ENCODE data around the gene ZDHHC8. TPM values are rescaled to one million over a fixed set of nuclear protein-coding genes. Genes with fewer than 3 reads are reported as not detected.

The ZDHHC8 gene
- total RNA-seq, 3 donors from 2014 or later = 27.7 to 53.0 (median 42.2) TPM

DNA sequence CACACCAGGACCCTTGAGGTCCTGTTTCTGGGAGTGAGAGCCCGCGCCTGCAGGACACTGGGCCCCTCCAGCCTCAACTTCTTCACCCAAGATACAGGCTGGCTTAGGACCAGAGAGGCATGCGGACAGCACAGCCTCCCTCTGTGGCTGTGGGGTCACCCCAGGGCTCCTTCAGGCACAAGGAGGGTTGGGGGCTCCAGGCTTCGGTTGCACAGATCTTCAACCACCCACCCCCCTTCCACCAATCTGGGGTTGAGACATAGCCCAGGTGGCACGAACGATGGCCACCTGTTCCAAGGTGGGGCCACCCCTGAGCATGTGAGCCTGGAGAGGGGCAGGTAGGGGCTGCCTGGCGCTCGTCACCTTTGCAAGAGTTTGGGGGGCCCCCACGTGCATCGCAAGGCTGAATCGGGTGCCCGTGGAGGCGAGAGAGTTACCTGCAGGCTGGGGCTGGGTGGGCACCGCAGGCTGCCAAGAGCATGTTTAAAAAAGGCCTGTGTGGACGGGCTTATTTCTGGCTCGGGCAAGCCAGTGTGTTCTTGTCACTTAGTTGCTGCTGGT lies 1.2 kb downstream of the ZDHHC8 start:
- DNase-seq (no peak), ATAC-seq (no peak)
- Histone ChIP-seq H3K4me1 (ENCODE audit: low read depth) (peaks cover 16% of the 10 kb centered on the region), H3K4me3 (peak overlapping the region; percentile 94), H3K9me3 (no peaks in the 10 kb centered on the region), H3K36me3 (ENCODE audit: low read depth) (no peaks in the 10 kb centered on the region)
- intact Hi-C loops (cut with DNase I, micrococcal nuclease) = no loop called here
- no peak for TF ChIP-seq CTCF (IDR thresholded peaks at IDR 0.05)

- Histone ChIP-seq H3K4me1 (ENCODE audit: low read depth) (peaks cover 17% of the 10 kb centered on the region), H3K36me3 (ENCODE audit: low read depth) (no peaks in the 10 kb centered on the region), H3K4me3 (no peak overlapping the region), H3K9me3 (no peaks in the 10 kb centered on the region)
- TF ChIP-seq CTCF (IDR thresholded peaks at IDR 0.05) = no peak
- DNase-seq = no peak
- ATAC-seq = no peak
- intact Hi-C loops (cut with DNase I, micrococcal nuclease) = no loop called here
Measured at GRCh38 chr22:20133930-20134549, 2.4 kb downstream of the ZDHHC8 start.

GRCh38 chr22:20135265-20135664 lies 3.7 kb downstream of the ZDHHC8 start:
- no peaks in the 10 kb centered on the region for H3K36me3 ChIP-seq (ENCODE audit: low read depth)
- no peaks in the 10 kb centered on the region for H3K9me3 ChIP-seq
- intact Hi-C loops (cut with DNase I, micrococcal nuclease) = no loop called here
- TF ChIP-seq CTCF (IDR thresholded peaks at IDR 0.05) = no peak
- ATAC-seq (no peak), DNase-seq (no peak)
- H3K4me3 ChIP-seq = no peak overlapping the region
- H3K4me1 ChIP-seq (ENCODE audit: low read depth) = peaks cover 17% of the 10 kb centered on the region

DNA sequence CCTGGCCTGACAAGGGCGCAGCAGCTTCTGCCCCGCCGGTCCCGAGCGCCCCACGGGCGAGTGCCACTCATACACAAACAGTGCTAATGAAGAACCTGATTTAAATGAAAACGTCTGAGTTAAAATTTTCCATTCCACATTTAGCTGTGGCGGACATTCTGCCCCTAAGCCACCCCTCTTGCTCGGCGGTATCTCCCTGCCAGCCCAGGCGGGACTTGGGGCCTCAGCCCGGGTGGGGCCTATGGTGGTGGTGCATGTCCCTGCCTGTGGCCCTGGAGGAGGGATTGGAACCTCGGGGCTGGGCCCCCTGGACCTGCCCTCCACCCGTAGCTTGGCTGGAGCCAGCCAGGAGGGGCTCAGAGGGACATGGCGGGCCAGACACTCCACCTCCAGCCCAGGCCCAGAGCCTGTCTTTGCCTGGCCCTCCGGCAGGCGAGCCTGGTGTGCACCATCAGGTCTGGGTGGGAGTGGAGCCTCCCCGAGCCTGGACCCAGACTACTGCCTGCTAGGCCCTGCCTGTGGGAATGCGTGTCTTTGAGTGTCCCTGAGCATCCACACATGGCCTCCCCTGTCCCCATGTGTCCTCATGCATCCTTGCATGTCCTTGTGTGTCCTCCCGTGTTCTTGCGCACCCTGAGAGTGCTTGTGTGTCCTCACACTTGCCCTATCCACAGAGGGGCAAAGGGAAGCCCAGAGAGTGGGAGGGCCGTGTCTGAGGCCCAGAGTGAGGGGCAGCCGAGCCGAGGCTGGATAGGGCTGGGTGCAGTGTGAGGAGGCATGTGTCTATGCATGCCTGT lies 4.4 kb downstream of the ZDHHC8 start:
- intact Hi-C loops (cut with DNase I, micrococcal nuclease) = no loop called here
- H3K9me3 ChIP-seq = no peaks in the 10 kb centered on the region
- ATAC-seq = no peak
- no peaks in the 10 kb centered on the region for H3K36me3 ChIP-seq (ENCODE audit: low read depth)
- no peak overlapping the region for H3K4me3 ChIP-seq
- peaks cover 15% of the 10 kb centered on the region for H3K4me1 ChIP-seq (ENCODE audit: low read depth)
- DNase-seq = no peak
- no peak for TF ChIP-seq CTCF (IDR thresholded peaks at IDR 0.05)

GRCh38 chr22:20136603-20136873 lies 4.9 kb downstream of the ZDHHC8 start:
- Histone ChIP-seq H3K4me3 (no peak overlapping the region), H3K4me1 (ENCODE audit: low read depth) (peaks cover 15% of the 10 kb centered on the region), H3K36me3 (ENCODE audit: low read depth) (no peaks in the 10 kb centered on the region), H3K9me3 (no peaks in the 10 kb centered on the region)
- ATAC-seq = no peak
- TF ChIP-seq CTCF (IDR thresholded peaks at IDR 0.05) = no peak
- DNase-seq = no peak
- intact Hi-C loops (cut with DNase I, micrococcal nuclease) = no loop called here
